ENCODE results near the gene IZUMO1. TPM values are rescaled to one million over a fixed set of nuclear protein-coding genes. Genes with fewer than 3 reads are reported as not detected.
"Not testable (repeated sequence)": the region's sequence is repeated elsewhere in the genome, so short reads cannot be mapped to it uniquely, and the experiment has no call there.

IZUMO1 gene
- polyA plus RNA-seq, 1 donor = 2.0 TPM

DNA sequence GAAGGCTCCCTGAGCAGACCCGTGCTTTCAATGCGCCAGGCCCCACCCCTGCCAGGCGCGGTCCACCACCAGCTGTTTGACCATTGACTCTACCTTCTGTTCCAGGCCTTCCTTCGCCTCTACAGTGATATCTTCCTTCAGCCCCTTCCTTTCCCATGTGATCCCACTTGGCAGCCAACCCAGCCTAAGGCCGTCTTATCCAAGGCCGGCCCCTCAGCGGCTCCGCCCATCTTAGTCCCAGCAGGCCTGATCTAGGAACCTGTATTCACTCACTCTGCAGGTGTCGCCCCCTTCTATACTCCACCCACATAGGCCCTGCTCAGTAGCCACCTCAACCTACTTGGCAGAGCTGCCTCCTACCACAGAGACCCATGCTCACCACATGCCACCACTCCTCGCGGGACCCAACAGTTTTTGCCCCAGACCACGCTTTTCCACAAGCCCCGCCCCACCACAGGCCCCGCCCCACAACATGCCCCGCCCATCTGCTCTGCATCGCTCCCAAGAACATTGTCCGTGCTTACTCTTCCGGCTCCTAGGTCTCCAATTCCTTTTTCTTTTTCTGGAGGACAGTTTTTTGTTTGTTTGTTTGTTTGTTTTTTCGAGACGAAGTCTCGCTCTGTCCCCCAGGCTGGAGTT lies 9.2 kb downstream of the IZUMO1 start:
- no peak for DNase-seq (ENCODE audit: low read depth)

DNA sequence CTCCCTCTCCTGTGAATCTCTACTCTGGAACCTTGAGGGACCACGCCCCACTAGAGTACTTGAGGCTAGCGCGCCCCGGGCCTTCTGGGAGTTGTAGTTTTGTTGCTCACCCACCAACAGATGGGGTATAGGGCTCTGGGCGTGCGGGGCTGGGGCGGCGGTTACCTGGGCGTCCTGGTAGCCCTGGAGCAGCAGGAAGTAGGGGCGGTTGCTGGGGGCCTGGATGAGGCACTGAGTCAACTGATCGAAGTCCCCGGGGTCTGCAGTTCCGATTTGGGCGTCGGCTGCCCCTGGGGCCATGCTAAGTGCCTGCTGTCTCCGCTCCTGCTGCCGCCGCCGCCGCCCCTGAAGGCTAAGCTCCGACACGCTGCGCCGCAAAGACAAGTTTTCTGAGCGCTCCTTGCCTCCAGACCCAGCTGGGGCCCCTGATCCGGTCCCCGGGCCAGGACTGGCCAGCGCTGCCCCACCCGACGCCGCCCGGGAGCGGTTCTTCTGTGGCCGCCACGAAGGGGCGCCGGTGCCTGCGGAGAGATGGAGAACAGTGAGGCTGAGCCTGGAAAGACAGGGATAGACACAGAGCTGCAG lies 11.6 kb downstream of the IZUMO1 start:
- no peak for DNase-seq (ENCODE audit: low read depth)

DNA sequence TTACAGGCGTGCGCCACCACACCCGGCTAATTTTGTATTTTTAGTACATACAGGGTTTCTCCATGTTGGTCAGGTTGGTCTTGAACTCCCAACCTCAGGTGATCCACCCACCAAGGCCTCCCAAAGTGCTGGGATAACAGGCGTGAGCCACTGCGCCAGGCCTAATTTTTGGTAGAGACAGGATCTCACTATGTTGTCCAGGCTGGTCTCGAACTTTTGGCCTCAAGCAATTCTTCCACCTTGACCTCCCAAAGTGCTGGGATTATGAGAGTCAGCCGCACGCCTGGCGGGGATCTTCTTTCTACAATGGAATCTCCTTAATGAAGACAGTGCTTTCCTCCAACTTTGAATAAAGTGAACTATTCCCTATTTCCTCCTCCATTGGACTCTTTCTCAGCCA lies 12.1 kb downstream of the IZUMO1 start:
- no peak for DNase-seq (ENCODE audit: low read depth)

DNA sequence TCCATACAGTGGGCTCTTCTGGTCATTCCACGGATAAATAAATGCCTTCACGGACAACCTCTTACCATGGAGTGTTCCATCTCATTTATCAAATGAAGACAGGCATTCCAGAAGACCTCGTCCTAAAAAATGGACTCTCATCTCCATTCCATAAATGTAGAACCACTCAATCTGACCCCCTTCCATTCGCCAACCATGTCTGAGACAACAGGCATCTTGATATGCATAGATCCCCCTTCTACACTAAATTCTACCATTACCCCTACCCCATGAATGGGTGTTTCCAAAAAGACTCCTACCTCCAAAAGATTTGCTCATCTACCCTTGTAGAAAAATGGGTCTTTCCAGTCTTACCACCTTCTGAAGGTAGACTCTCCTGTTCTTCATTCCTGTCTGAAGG lies 15.3 kb downstream of the IZUMO1 start:
- DNase-seq (ENCODE audit: low read depth) = no peak

DNA sequence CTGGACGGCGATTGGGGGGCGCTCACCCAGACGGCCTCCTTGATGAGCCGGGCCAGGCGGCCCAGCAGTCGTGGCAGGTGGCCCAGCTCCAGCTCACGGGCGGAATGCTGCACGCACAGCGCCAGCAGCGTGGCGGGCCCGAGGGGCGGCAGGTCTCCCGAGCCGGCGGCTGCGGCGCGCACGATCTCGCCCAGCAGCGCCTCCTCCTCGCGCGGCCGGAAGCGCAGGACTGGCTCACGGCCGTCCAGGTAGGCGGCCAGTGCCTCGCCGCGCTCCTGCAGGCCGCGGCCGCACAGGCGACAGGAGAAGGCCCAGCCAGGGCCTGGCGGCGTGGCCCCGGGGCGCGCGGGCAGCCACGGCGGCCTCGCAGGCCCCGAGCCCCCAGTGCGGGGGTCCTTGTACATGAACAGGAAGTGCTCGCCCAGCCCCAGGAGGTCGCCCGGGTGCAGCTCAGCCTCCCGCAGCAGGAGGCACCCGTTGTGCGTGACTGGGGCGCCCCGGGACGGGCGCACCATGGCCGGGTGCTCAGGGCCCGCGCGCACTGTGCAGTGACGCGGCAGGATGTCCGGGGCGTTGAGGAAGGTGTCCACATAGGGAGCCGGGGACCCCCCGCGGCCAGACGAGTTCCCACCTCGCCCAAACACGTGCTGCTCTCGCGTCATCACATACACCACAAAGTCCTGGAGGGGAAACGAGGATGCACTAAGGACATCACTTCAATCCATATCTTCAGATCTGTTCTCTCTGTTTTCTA lies 17.6 kb downstream of the IZUMO1 start:
- no peak for DNase-seq (ENCODE audit: low read depth)

DNA sequence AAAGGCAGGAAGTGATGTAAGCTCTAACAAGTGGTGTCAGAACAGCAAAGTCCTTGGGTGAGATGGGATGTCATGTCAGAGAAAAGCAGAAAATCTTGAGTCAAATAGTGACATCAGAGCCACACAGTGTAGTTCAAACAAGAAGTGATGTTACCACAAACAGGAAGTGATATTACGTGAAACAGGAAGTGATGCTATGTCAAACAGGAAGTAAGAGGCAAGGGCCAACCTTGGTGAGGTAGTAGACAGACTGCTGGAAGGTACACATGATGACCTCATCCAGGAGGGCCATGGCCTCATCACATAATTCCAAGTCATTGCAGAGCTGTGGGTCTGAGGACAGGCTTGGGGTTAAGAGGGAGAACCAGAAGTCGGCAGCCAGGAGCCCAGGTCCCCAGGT lies 20.2 kb downstream of the IZUMO1 start:
- no peak for DNase-seq (ENCODE audit: low read depth)

DNA sequence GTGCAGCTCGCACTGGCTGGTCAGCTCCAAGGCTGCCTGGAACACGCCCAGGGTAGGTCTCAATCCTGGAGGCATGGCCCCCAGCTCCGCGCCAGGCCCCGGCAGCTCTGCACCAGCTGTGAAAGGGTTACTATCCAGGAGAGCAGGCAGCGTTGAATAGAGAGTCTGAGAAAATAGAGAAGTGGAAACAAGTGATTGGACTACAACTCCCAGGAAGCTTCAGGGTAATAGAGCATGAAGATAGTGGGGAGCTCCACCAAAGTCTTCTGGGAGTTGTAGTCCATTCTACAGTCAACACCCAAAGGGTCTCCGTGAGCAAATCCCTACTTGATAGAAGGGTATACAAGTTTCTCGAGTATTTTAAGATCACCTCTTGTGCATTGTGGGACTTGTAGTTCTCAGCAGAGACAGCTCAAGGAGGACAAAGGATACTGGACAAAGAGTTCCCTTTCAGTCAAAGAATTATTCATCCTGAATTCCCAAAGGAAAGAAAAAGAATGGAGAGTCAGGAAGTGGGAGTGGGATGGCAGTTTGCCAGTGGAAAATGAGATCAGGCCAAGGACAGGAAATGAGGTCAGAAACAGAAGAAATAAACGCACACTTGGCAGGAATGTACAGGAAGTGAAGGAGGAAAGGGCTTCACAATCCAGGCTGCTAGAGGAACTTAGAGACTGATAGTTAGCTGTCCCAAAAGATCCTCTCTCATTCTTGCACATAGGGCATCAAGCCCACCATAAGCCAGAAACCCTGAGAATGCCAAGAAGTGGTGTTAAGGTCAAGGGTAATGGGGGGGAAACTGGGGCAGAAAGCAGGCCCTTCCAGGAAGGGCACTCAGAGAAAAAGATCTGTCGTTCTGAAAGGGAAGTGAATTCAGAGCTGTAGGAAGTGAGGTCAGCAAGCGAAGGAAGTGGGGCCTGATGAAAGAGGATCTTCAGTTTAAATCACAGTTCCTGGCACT lies 21.6 kb downstream of the IZUMO1 start:
- DNase-seq (ENCODE audit: low read depth) = peak; percentile 83

DNA sequence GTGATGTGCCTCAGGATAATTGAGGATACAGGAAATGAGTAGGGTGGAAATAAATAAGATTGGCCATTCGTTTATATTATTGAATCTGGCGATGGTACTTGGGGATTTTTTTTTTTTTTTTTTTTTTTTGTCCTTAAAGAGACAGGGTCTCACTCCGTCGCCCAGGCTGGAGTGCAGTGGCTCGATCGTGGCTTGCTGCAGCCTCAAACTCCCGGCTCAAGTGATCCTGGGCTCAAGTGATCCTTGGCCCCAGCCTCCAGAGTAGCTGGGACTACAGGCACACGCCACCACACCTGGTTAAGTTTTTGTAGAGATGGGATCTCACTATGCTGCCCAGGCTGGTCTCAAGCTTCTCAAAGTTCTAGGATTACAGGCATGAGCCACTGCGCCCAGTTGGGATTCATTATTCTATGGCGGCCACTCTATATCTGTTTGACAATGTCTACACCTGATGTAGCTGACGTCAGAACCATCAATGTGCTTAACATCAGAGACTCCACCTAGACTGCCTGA lies 24.5 kb downstream of the IZUMO1 start:
- DNase-seq (ENCODE audit: low read depth) = no peak

DNA sequence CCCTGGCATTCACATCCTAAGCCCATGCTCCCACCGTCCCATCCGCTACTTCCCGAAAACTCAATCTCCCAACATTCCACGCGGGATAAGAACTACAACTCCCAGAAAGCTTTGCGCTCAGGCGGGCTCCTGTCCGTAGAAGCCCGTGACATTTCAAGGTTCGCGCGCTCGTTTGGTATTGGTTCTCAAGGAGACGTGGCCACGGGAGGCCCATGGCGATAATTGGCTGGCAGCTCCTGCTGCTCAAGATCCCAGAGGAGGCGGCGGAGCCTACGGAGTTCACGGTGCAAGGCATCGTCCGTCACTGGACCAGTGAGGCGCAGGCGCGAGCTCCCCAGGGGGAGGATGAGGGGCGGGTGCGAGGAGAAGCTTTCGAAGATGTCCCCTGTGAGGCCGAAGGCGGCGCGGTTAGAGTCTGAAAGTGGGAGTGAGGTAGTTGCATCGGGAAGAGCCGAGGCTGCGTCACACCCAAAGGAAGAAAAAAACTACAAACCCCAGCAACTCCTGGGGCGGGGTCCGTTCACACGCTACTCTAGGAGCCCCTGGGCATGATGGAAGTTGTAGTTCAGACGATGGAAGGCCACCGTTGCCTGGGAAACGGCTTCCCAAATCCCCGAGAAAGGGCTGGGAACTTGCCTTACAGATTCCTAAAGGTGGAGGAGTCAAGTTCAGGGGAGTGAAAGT lies 26.0 kb downstream of the IZUMO1 start:
- peak; percentile 98 for DNase-seq (ENCODE audit: low read depth)

DNA sequence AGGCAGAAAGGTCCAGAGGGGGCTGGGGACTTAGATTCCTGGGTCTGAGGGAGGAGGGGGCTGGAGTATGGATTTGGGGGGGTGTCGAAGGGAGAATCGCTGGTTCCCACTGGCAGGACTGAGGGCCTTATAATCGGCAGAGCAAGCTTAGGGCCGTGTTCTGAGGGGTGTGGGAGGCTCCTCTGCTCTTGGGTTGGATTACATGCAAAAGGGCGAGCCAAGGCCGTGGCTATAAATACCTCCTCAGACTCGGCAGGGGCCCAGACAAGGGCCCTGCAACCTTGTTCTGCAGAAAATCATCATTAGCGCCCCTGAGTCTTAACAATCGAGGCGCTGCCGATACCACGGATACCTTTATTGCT lies 26.5 kb downstream of the IZUMO1 start:
- DNase-seq (ENCODE audit: low read depth) = no peak

DNA sequence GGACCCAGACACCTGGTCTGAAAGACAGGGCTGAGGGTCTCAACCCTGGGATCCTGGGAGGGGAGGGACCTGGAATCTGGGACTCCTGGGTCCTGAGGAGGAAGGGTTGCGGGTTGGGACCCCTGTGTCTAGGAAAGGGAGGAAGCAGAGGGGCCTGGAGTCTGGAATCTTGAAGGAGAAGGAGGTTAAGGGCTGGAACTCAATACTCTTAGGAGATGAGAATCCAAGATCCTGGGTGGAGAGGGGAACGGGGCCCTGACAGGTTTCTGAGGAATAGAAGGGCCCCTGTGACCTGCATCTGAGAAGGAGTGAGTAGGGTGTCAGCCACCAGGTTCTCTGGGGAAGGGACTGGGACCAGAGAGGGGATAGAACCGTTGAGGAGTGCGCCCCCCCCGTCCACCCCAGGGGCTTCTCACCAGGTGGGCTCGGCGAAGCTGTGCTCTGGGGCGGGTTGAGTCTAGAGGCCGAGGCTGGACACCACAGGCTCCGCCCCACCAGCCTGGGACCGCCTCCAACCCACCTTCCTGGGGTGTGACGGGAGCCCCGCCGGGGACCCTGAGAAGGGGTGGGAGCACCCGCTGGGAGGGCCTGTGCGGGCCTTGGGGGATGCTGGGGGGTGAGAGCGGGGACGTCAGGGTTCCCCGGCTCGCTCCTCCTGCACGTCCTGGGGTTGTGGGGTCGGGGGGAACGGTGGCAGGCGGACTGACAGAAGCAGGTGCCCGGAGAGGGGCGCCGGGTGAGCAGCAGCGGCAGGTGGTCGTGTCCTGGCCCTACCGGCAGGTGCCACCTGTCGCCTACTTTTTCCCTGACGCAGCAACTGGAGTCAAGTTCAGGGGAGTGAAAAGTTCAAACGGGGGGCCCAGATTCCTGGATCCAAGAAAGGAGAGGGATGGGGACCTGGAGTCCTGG lies 27.2 kb downstream of the IZUMO1 start, which contains the start of gene MAMSTR:
MAMSTR (minus strand) TSS at position 463 of the 909 bp plus-strand sequence. CDS start 694 bp downstream, outside the sequence.
- no peak for DNase-seq (ENCODE audit: low read depth)

DNA sequence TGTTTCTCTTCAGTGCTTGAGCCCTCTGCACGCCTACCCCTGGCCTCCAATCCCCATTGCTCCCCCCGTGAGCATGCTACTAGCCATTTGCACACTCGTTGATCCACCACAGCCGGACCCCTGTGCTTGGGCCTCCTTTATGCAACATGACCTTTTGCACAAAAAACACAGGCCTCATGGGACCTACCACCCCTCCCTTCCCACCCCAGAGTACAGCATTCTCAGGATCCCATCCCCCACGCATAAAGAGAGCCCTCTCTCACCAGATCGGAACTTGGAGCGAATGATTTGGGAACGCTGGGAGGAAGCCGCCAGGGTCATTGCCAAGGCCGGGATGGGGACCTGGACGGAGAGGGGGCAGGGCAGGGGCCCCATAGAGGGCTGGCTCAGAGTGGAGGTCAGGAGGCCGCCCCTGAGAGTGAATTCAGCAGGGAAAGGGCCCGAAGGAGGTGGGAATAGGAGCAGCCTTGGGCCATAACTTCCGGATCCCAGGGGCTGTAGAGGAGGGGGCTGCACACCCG lies 27.9 kb downstream of the IZUMO1 start:
- DNase-seq (ENCODE audit: low read depth) = no peak

DNA sequence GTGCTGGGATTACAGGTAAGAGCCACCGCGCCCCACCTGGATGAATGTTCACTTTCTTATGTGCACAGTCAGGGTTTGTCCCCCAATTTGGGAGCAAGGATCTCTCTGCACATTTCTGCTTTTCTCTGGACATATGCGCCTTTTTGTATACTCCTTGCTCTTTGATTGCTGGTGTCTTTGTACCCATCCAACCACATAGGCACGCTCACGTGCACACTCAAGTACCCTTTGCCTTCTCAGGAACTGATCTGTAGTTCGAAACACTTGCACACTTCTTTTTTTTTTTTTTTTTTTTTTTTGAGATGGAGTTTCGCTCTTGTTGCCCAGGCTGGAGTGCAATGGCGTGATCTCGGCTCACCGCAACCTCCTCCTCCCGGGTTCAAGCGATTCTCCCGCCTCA lies 28.6 kb downstream of the IZUMO1 start:
- not testable (repeated sequence) for DNase-seq (ENCODE audit: low read depth)

DNA sequence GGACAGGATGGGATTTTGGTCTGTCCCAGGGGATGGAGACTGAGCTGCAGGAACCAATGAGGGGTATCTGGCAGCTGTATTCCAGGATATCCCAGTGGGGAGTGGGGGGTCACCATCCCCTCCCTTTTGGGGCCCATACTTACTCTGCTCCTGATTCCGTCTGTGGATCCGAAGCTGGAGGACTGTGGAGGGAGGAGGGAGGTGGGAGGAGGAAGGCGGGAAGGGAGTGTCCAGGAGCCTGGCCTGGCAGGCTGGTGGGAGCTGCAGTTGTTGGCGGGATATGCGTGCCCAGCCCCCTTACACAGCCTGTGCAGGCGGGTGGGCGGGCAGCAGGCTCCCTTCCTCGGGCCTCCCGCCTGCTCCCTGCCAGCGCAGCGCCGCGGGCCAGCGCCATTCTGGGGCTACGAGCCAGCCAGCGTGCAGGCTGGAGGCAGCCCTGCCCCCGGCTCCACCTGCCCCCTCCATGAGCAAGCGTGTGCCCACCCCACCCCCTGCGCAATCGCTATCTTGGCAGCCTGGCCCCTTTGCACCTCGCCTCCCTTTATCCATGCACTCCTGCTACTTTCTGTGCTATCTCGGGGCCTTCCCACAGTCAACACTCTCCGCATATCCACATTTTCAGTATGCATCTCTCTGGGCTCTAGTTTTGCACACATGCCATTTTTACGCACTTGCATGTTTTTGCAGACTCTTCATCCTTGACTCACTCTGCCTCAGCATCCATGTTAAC lies 30.0 kb downstream of the IZUMO1 start:
- no peak for DNase-seq (ENCODE audit: low read depth)

DNA sequence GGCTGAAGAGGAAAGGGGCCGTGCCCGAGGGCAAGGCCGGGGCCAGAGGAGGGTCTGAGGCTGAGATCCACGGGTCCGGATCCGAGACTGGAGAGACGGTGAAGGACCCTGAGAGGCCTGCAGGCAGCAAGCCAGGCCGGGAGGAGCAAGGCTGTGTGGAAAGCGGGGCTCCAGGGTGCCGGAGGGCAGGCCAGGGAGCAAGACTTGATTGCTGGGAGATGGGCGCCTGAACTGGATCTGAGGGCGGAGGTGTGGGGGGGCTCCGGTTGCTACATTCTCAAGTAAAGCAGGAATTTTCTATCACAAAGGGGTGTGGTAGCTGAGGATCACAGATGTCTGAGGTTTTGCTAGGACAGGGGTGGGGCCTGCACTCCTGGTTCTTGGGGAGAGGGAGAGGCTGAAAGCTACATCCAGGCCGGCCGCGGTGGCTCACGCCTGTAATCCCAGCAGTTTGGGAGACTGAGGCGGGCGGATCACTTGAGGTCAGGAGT lies 31.0 kb downstream of the IZUMO1 start:
- DNase-seq (ENCODE audit: low read depth) = no peak

DNA sequence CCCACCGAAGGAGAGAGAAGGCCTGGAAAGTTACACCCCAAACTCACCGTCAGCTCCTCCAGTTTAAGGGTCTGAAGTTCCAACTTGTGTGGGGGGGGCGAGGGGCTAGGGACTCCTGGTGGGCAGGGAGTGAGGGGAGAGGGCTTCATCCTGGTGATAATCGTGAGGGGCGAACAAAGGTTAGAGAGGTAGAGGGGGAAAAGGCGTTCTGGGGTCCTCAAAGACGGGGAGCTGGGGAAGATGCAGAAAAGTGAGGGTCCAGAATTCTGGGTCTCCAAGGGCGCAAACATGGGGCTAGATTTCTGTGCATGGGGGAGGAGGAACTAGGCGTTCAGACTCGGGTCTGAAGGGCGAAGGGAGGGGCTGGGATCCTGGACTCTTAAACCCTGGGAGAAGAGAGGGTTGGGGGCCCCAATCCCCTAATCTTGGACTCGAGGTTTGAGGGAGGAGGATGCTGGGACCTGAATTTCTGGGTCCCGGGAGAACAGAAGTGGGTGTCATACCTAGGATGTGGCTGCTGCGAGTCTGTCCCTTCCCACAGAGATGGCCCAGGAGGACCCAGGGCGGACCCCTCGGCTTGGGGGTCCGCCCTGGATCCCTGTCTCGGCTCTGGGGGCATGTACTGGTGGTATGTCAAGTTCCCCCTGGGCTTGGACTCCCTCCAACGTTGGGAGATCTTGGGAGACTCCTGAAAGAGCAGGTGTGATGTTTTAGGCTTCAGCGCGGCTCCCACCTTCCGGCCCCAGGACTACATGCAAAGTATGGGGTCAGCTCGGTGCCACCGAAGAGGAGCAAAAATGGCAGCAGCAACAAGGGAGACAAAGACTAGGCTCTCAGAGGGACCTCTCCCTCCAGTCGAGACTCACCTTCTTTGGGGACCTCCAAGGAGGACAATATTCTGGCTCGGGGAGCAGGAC lies 31.7 kb downstream of the IZUMO1 start:
- no peak for DNase-seq (ENCODE audit: low read depth)

DNA sequence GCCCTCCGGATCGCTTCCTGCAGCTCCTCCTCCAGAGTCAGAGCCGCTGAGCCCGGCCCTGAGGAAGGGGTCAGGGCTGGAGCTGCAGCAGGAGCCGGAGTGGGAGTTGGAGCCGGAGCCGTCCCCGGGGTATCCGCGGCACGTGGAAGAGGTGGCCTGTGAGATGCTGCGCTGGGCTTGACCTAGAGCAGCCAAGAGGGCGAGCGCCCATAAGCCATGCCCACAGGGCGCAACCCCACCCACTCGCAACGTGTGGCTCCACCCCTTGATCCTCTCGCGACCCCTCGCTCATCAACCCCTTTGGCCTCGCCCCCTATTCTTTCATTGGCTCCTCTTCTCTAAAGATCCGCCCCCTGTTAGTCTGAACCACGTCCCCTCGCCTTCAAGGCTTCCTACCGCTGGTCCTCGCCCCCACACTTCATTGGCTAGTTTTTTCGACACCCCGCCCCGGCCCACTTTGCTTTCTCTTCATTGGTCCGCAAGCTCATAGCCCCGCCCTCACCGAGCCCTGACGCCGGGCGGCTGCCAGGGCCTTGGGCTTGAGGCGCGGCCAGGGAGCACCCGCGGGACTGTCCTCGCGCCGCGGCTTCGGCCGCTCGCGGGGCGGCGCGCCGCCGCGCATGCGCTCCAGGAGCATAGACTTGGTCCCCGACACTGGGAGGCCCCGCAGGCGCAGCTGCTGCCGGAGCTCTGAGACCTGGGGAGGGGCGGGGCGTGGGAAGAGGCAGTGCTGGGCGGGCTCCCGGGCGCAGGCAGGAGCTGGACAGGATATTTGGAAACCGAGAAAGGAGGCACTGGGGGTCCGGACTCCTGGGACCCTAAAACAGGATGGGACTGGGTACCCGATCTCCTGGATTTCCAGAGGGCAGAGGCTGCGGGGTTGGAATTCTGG lies 32.6 kb downstream of the IZUMO1 start:
- DNase-seq (ENCODE audit: low read depth) = peak; percentile 98

Measured in forelimb muscle (tissue), 1 donor.